Right lobe of liver (tissue), 4 donors: Measurements from ENCODE around the gene TCN1.
"Not testable (repeated sequence)": the region's sequence is repeated elsewhere in the genome, so short reads cannot be mapped to it uniquely, and the experiment has no call there.

Experiments
- CTCF ChIP-seq, 4 donors: fragments of 200-600 bp in 3 of 4; fragments of 450-650 bp in 1 of 4; IDR thresholded peaks; one replicate each; pipeline versions ENCODE4 v1.5.1 to v1.8.0; 2016 to 2022; ENCODE audit warnings: antibody characterized with exemption in 4 of 4, mild to moderate bottlenecking in 2 of 4
- POLR2A ChIP-seq: fragments of 450-650 bp; IDR thresholded peaks from one replicate; pipeline ENCODE4 v1.6.1; 2017; ENCODE audit warnings: antibody characterized with exemption, mild to moderate bottlenecking
- donor health status: DM: no; HTN: no; CAD: no.
- donor health status: DM: no; HTN: no; CAD: no.
- donor health status: DM: no; HTN: yes; CAD: no.

- not testable (repeated sequence) for TF ChIP-seq CTCF (IDR thresholded peaks at IDR 0.05); POLR2A
These were observed 14.9 kb downstream of the TCN1 start for GRCh38 chr11:59851416-59851815.
